HL-60/S4 treated with phorbol 12-myristate 13-acetate at 8.2 ng/mL for 4 days and 3 days (cell line): Measurements from ENCODE around the gene ATF7IP.
"Not testable (repeated sequence)": the region's sequence is repeated elsewhere in the genome, so short reads cannot be mapped to it uniquely, and the experiment has no call there.

Source experiments
- in situ Hi-C: fragments of 300-500 bp; cut with MboI; formaldehyde crosslinking; loops from 2 replicates; pipeline ENCODE4 v1.15.0; 2022; ENCODE audit warnings: low sequenced_read_pairs

The ATF7IP gene, protein sequence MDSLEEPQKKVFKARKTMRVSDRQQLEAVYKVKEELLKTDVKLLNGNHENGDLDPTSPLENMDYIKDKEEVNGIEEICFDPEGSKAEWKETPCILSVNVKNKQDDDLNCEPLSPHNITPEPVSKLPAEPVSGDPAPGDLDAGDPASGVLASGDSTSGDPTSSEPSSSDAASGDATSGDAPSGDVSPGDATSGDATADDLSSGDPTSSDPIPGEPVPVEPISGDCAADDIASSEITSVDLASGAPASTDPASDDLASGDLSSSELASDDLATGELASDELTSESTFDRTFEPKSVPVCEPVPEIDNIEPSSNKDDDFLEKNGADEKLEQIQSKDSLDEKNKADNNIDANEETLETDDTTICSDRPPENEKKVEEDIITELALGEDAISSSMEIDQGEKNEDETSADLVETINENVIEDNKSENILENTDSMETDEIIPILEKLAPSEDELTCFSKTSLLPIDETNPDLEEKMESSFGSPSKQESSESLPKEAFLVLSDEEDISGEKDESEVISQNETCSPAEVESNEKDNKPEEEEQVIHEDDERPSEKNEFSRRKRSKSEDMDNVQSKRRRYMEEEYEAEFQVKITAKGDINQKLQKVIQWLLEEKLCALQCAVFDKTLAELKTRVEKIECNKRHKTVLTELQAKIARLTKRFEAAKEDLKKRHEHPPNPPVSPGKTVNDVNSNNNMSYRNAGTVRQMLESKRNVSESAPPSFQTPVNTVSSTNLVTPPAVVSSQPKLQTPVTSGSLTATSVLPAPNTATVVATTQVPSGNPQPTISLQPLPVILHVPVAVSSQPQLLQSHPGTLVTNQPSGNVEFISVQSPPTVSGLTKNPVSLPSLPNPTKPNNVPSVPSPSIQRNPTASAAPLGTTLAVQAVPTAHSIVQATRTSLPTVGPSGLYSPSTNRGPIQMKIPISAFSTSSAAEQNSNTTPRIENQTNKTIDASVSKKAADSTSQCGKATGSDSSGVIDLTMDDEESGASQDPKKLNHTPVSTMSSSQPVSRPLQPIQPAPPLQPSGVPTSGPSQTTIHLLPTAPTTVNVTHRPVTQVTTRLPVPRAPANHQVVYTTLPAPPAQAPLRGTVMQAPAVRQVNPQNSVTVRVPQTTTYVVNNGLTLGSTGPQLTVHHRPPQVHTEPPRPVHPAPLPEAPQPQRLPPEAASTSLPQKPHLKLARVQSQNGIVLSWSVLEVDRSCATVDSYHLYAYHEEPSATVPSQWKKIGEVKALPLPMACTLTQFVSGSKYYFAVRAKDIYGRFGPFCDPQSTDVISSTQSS

DNA sequence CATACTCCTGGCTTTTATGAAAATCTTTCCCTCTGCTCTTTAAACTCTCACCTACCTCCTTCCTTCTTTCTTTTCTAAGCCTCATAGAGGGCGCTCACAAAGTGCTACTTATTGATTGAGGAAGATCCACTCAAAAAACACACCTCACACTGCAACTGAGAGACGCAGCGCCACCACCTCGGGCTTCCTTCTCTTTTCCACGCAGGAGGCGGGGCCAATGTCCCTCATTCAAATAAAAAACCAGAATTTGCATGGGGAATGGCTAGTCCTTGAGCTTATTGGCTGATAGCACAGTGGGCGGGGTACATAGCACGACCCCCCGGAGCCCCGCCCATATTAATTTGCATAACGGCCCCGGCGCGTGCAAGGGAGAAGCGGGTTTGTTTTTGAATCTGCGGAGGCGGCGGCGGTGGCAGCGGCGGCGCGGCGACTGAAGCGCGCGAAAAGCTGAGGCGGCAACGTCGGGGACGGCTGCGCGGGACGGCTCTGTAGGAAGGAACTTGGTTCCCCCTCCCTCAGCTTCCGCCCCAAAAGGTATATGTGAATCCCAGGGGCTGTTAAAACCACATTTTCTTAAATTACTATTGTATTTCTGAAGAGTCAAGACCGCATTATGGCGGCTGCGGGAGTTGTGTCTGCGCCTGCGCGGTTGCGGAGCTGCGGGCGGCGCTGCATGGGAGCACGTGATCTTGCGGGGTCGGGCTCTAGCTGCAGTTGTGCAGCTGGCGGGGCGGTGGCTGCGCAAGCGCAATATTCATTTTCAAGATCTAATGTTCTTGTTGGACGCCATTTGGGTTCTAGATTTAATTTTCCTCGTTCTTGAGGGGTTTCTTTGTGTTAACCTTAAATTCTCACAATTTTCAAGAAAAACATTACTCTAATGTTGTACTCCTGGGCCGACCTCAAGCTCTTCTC lies at the start of gene ATF7IP:
ATF7IP (plus strand) TSS at position 389 of the 915 bp plus-strand sequence. CDS start 58,234 bp downstream, outside the sequence.
- in situ Hi-C loops: loop anchor here (25.0 kb wide), 1 partner anchor 103 kb away; no protein-coding TSS in a partner anchor

DNA sequence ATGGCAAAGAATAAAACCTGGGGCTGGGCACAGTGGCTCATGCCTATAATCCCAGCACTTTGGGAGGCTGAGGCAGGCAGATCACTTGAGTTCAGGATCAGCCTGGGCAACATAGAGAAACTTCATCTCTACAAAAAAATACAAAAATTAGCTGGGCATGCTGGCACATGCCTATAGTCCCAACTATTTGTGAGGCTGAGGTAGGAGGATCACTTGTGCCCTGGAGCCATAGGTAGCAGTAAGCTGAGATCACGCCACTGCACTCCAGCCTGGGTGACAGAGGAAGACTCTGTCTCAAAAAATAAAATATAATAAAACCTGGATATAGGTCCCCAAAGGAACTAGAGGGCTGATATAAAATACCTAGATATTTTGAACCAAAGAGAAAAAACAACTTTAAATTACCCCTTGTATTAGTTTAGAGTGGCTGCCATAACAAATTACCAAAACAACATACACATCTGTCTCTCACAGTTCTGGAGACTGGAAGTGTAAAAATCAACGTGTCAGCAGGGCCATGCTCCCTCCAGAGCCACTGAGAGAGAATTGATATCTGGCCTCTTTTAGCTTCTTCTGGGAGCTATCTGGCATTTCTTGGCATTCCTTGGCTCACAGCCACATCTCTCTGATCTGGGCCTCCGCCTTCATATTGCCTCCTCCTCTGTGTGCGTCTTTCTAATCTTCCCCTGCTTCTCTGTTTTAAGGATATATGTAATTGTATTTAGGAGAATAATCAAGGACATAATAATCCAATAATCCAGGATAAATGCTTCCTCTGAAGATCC lies 47.9 kb upstream of the ATF7IP start:
- in situ Hi-C loops: no loop called here

GRCh38 chr12:14319704-14320427 lies 45.6 kb upstream of the ATF7IP start:
- in situ Hi-C loops: not testable (repeated sequence)

GRCh38 chr12:14322403-14322802 lies 43.1 kb upstream of the ATF7IP start:
- in situ Hi-C loops: no loop called here

DNA sequence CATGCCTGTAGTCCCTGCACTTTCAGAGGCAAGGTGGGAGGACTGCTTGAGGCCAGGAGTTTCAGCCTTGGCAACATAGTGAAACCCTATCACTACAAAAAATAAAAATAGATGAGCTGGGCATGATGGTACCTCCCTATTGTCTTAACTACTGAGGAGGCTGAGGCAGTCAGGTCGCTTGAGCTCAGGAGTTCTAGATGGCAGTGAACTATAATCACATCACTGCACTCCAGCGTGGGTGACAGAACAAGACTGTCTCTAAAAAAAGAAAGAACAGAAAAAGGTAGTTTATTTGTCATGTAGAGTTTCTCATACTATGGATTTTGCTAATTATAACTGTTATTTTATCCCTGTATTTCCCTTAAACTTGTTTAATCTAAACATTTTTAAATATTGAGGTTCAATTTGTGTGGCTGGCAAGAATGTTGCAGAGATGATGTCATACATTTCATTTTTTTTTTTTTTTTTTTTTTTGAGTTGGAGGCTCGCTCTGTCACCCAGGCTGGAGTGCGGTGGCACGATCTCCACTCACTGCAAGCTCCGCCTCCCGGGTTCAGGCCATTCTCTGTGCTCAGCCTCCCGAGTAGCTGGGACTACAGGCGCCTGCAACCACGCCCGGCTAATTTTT lies 39.7 kb upstream of the ATF7IP start:
- in situ Hi-C loops: loop anchor here (25.0 kb wide), 1 partner anchor 111 kb away; no protein-coding TSS in a partner anchor

GRCh38 chr12:14326699-14327098 lies 38.8 kb upstream of the ATF7IP start:
- in situ Hi-C loops: loop anchor here (25.0 kb wide), 1 partner anchor 111 kb away; no protein-coding TSS in a partner anchor

GRCh38 chr12:14327711-14328110 lies 37.8 kb upstream of the ATF7IP start:
- in situ Hi-C loops: loop anchor here (25.0 kb wide), 1 partner anchor 110 kb away; no protein-coding TSS in a partner anchor

DNA sequence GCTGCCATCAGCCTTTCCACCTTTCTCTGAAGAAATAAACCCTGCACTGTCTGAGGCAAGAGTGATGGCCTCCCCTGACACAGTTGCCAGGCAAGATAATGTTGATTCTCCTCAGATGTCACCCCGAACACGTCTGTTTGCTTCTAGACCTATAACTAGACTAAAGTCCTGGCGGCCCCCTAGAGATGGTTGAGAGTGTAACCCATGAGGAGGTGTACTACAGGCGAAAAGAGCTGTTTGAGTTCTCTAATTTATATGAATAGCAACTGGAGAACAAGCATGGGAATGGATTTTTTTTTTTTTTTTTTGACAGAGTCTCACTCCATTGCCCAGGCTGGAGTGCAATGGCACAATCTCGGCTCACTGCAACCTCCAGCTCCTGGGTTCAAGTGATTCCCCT lies 33.0 kb upstream of the ATF7IP start:
- in situ Hi-C loops: loop anchor here (25.0 kb wide), 1 partner anchor 105 kb away; no protein-coding TSS in a partner anchor

- in situ Hi-C loops: loop anchor here (25.0 kb wide), 1 partner anchor 97 kb away; no protein-coding TSS in a partner anchor
Measured at GRCh38 chr12:14340371-14340770, 25.1 kb upstream of the ATF7IP start.

- in situ Hi-C loops: loop anchor here (25.0 kb wide), 1 partner anchor 89 kb away; no protein-coding TSS in a partner anchor
Measured at GRCh38 chr12:14351524-14351923, 14.0 kb upstream of the ATF7IP start.

- in situ Hi-C loops: loop anchor here (25.0 kb wide), 1 partner anchor 90 kb away; no protein-coding TSS in a partner anchor
Measured at GRCh38 chr12:14352066-14352465, 13.4 kb upstream of the ATF7IP start.

DNA sequence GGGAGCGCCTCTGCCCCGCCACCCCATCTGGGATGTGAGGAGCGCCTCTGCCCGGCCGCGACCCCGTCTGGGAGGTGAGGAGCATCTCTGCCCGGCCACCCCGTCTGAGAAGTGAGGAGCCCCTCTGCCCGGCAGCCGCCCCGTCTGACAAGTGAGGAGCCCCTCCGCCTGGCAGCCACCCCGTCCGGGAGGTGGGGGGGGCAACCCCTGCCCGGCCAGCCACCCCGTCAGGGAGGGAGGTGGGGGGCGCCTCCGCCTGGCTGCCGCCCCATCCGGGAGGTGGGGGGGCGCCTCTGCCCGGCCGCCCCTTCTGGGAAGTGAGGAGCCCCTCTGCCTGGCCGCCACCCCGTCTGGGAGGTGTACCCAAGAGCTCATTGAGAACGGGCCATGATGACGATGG lies 10.8 kb upstream of the ATF7IP start:
- in situ Hi-C loops: loop anchor here (25.0 kb wide), 1 partner anchor 92 kb away; no protein-coding TSS in a partner anchor

GRCh38 chr12:14356147-14356546 lies 9.3 kb upstream of the ATF7IP start:
- in situ Hi-C loops: loop anchor here (25.0 kb wide), 1 partner anchor 94 kb away; no protein-coding TSS in a partner anchor

GRCh38 chr12:14357486-14357885 lies 8.0 kb upstream of the ATF7IP start:
- in situ Hi-C loops: loop anchor here (25.0 kb wide), 1 partner anchor 95 kb away; no protein-coding TSS in a partner anchor

DNA sequence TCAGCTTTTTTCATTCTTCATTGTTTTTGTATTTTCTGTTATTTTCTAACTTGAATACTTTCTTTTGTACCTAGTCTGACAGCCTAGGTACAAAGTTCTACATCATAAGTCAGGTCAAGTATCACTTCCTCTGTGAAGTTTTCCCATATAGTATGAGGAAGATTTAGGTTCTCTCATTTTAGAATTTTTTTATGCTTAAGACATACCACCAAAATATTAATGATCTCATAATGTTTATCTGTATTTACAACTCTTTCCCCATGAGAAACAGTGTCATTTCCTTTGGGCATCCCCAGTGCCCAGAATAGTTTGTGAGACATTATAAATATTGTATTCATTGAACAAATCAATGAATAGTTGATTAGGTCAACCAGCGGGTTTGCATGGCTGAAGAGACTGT lies 3.1 kb upstream of the ATF7IP start:
- in situ Hi-C loops: loop anchor here (25.0 kb wide), 1 partner anchor 100 kb away; no protein-coding TSS in a partner anchor

- in situ Hi-C loops: loop anchor here (25.0 kb wide), 1 partner anchor 102 kb away; no protein-coding TSS in a partner anchor
Measured at GRCh38 chr12:14364583-14365271, 755 bp upstream of the ATF7IP start.
